8988T (cell line): ENCODE results near the gene SLC25A21.
"Not testable (repeated sequence)": the region's sequence is repeated elsewhere in the genome, so short reads cannot be mapped to it uniquely, and the experiment has no call there.

ENCODE experiments used
- DNase-seq: peaks from one replicate; pipeline ENCODE4 v3.0.0; 2011

Gene SLC25A21

GRCh38 chr14:36750244-36750643, 422.2 kb downstream of the SLC25A21 start:
- DNase-seq = no peak

- no peak for DNase-seq
Measured at GRCh38 chr14:36748610-36749213, 423.7 kb downstream of the SLC25A21 start.

- DNase-seq = peak; percentile 10
Measured at GRCh38 chr14:36747411-36748184, 424.8 kb downstream of the SLC25A21 start.

GRCh38 chr14:36746872-36747271, 425.5 kb downstream of the SLC25A21 start:
- no peak for DNase-seq

- DNase-seq = no peak
Measured at GRCh38 chr14:36741858-36742257, 430.5 kb downstream of the SLC25A21 start.

GRCh38 chr14:36738269-36738668, 434.1 kb downstream of the SLC25A21 start:
- DNase-seq = no peak

GRCh38 chr14:36726128-36726527, 446.3 kb downstream of the SLC25A21 start:
- no peak for DNase-seq

- DNase-seq = no peak
Measured at GRCh38 chr14:36724162-36724561, 448.2 kb downstream of the SLC25A21 start.

- no peak for DNase-seq
Measured at GRCh38 chr14:36723530-36723929, 448.9 kb downstream of the SLC25A21 start.

GRCh38 chr14:36721877-36722276, 450.5 kb downstream of the SLC25A21 start:
- no peak for DNase-seq

GRCh38 chr14:36720657-36721056, 451.7 kb downstream of the SLC25A21 start:
- no peak for DNase-seq

- DNase-seq = no peak
Measured at GRCh38 chr14:36719823-36720222, 452.6 kb downstream of the SLC25A21 start.

- no peak for DNase-seq
Measured at GRCh38 chr14:36718216-36718615, 454.2 kb downstream of the SLC25A21 start.

GRCh38 chr14:36717363-36717762, 455.0 kb downstream of the SLC25A21 start:
- DNase-seq = no peak

- no peak for DNase-seq
Measured at GRCh38 chr14:36716614-36717184, 455.7 kb downstream of the SLC25A21 start.

- DNase-seq = no peak
Measured at GRCh38 chr14:36713960-36714703, 458.3 kb downstream of the SLC25A21 start.

- DNase-seq = no peak
Measured at GRCh38 chr14:36707570-36707969, 464.8 kb downstream of the SLC25A21 start.

GRCh38 chr14:36702474-36702873, 469.9 kb downstream of the SLC25A21 start:
- DNase-seq = no peak

- no peak for DNase-seq
Measured at GRCh38 chr14:36701132-36701531, 471.3 kb downstream of the SLC25A21 start.

- no peak for DNase-seq
Measured at GRCh38 chr14:36700651-36701050, 471.8 kb downstream of the SLC25A21 start.

- DNase-seq = not testable (repeated sequence)
Measured at GRCh38 chr14:36699420-36699819, 473.0 kb downstream of the SLC25A21 start.

GRCh38 chr14:36690311-36691040, 481.9 kb downstream of the SLC25A21 start:
- no peak for DNase-seq

GRCh38 chr14:36684946-36685345, 487.5 kb downstream of the SLC25A21 start:
- no peak for DNase-seq
